Thoracic aorta (tissue), 2 donors: ENCODE measurements around the gene SEC24D. TPM values are rescaled to one million over a fixed set of nuclear protein-coding genes. Genes with fewer than 3 reads are reported as not detected.

Experiments used
- ATAC-seq: fragments of 150-250 bp; one replicate; pipeline ENCODE4 v1.8.0; 2017; ENCODE audit warnings: low read depth; ENCODE audit not compliant: insufficient number of reproducible peaks, low FRiP score
- DNase-seq: peaks from one replicate; pipeline ENCODE4 v3.0.0-alpha.2; 2020; ENCODE audit warnings: low spot score
- H3K27ac ChIP-seq, 2 donors: fragments of 200-600 bp; sonication (generic); 1 replicate in 1 of 2; 2 replicates in 1 of 2; pipeline ENCODE4 v1.5.1; 2016; ENCODE audit warnings: mild to moderate bottlenecking in 2 of 2, moderate library complexity in 2 of 2
- H3K27me3 ChIP-seq: fragments of 200-600 bp; sonication (generic); replicated peaks from 2 replicates; pipeline ENCODE4 v1.6.0; 2016; ENCODE audit warnings: mild to moderate bottlenecking; ENCODE audit not compliant: insufficient read depth
- H3K36me3 ChIP-seq: fragments of 200-600 bp; sonication (generic); one replicate; pipeline ENCODE4 v1.5.1; 2016
- H3K4me1 ChIP-seq, 2 donors: fragments of 200-600 bp; sonication (generic); 1 replicate in 1 of 2; 2 replicates in 1 of 2; pipeline versions ENCODE4 v1.5.1 to v1.6.0; 2016; ENCODE audit warnings: low read depth in 2 of 2, mild to moderate bottlenecking in 1 of 2; ENCODE audit not compliant: control insufficient read depth in 1 of 2
- H3K4me3 ChIP-seq: fragments of 200-600 bp; sonication (generic); 2 replicates; pipeline ENCODE4 v1.5.1; 2016; ENCODE audit warnings: mild to moderate bottlenecking
- H3K9me3 ChIP-seq: fragments of 200-600 bp; sonication (generic); 2 replicates; pipeline ENCODE4 v1.5.1; 2016
- CTCF ChIP-seq: fragments of 200-600 bp; sonication (generic); IDR thresholded peaks from one replicate; pipeline ENCODE4 v1.5.1; 2019; ENCODE audit warnings: antibody characterized with exemption
- total RNA-seq, 2 donors: library from RNA; depleted of rRNA; stranded (reverse); fragments of >200 nt; gene quantifications; one replicate each; pipeline versions ENCODE4 v1.1.0 to v1.2.3, GENCODE V29; 2016

Gene SEC24D
- total RNA-seq, 2 donors from 2014 or later, result 97.7 to 108 TPM

DNA sequence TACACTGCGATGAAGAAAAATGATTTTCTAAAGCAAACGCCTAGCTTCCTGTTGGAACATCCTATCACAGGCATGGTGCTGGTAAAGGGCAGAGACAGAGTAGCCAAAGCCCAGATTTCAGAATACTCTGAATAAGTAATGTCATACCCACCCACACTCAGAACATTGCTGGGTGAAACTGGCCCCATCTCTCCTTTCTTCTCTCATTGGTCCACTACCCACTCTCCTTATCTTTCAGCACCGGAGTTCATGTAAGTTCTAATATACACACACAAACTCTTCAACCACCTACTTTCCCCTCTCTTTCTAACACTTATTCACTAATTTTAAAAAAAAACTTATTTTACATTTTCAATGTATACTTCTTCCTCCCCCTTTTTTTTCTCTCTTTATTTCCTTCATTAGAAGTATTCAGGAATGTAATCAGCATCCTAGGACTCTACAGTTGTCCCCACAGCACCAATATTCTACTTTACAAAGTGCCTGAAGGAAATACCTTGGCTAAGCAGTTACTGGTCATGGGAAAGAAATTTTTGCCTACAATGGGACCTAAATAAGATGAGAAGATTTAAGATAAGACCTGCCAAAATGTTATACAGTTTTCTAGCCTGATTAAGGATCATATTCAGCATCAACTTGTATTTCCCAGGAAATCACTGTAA is 63.0 kb downstream of the SEC24D start:
- H3K4me1 ChIP-seq, result peaks cover 21 to 76% of the 10 kb centered on the region in 2 donors

DNA sequence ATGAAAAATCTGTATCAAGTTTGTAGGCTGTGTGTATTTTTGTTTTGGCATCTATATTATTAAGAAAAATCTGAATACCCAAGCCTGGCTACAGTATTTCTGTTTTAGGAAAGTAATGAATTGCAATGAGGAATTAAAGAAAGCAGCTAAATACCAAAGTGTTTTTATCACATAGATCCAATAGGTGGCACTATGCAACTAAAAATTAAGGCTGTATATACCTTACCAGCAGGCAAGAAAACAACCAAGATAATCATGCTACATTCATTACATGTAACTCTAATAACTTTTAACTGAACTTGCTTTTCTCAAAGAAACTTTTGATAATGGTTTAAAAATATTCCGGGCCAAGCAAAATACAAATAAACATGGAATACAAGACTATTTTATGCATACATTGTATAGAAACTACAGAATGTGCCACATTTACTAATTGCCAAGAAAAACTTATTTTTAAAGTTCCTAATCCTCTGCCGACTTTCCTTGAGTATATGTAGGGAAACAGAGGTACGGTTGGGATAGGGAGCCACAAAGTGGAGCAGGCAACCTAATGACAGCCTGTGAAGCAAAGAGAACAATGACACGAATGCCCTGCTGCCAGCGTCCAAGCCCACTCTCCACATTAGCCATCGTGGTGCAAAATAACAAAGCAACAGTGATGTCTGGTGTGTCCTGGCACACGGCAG is 63.7 kb downstream of the SEC24D start:
- no peaks in the 10 kb centered on the region for H3K27me3 ChIP-seq
- peak overlapping the region; percentile 31 for H3K4me3 ChIP-seq
- no peaks in the 10 kb centered on the region for H3K9me3 ChIP-seq
- H3K27ac ChIP-seq, result peak overlapping the region; percentile 47 to 52
- TF ChIP-seq CTCF, result peak; percentile 59
- DNase-seq (no peak), ATAC-seq (no peak)
- H3K4me1 ChIP-seq, result peaks cover 21 to 76% of the 10 kb centered on the region in 2 donors
- no peaks in the 10 kb centered on the region for H3K36me3 ChIP-seq

More for the DNA sequence above, 63.0 kb downstream of the SEC24D start:
- Histone ChIP-seq H3K27me3 (no peaks in the 10 kb centered on the region), H3K4me3 (peak overlapping the region; percentile 31), H3K9me3 (no peaks in the 10 kb centered on the region), H3K36me3 (no peaks in the 10 kb centered on the region), H3K27ac (peak overlapping the region; percentile 19 to 52)
- ATAC-seq, result peak; percentile 31
- DNase-seq, result no peak
- TF ChIP-seq CTCF, result no peak

- Histone ChIP-seq H3K27ac (peak overlapping the region; percentile 67 to 76), H3K4me1 (peaks cover 24 to 80% of the 10 kb centered on the region in 2 donors), H3K9me3 (no peaks in the 10 kb centered on the region), H3K4me3 (no peak overlapping the region), H3K27me3 (no peaks in the 10 kb centered on the region), H3K36me3 (peaks cover 11% of the 10 kb centered on the region)
- no peak for TF ChIP-seq CTCF
- ATAC-seq (no peak), DNase-seq (no peak)
These were observed 65.2 kb downstream of the SEC24D start for GRCh38 chr4:118770741-118771187.

DNA sequence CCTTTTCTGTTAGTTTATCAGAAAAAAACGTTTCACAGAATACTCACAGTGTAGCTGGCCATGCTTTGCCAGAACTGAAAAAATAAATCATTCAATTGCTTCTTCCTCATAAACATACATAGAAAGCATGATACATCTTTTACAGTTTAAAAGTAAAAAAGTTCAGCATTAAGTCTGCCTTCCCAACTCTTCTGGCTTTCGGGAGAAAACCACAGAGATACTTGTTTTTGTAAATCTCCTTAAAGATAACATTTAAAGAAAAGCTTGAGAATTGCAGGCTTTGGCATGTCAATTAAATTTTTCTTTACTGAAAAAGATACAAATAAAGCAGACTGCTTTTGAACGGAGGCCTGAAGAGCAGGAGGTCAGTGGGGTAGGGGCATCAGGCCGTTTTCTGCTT is 66.8 kb downstream of the SEC24D start:
- ATAC-seq (no peak), DNase-seq (no peak)
- Histone ChIP-seq H3K36me3 (peaks cover 11% of the 10 kb centered on the region), H3K27ac (peak overlapping the region; percentile 67 to 76), H3K4me1 (peaks cover 35 to 78% of the 10 kb centered on the region in 2 donors), H3K9me3 (no peaks in the 10 kb centered on the region), H3K27me3 (no peaks in the 10 kb centered on the region), H3K4me3 (peak overlapping the region; percentile 12)
- no peak for TF ChIP-seq CTCF

DNA sequence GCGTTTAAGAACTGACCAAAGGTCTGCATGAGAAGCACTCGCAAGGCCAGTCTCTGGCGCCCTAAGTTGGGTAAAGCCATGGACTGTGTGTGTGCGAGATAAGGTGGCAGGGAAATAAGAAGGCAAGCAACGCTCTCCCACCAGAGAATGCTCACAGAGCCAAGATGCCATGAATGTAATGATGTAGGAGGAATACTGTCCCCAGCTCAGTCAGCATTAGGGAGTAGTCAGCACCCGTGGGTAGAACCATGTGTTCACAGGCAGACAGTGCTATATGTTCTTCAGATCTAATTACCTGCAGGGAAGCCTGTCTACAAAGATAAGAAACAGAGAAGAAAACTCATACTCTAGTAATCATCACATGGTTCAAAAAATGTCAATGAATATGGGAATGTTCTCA is 68.8 kb downstream of the SEC24D start:
- TF ChIP-seq CTCF, result no peak
- Histone ChIP-seq H3K4me1 (peaks cover 40 to 82% of the 10 kb centered on the region in 2 donors), H3K36me3 (peaks cover 11% of the 10 kb centered on the region), H3K9me3 (no peaks in the 10 kb centered on the region), H3K4me3 (no peak overlapping the region), H3K27ac (peak overlapping the region; percentile 80 to 83), H3K27me3 (no peaks in the 10 kb centered on the region)
- DNase-seq, result no peak
- no peak for ATAC-seq
